ENCODE data around the gene RPP14. TPM values are rescaled to one million over a fixed set of nuclear protein-coding genes. Genes with fewer than 3 reads are reported as not detected.
"Not testable (repeated sequence)": the region's sequence is repeated elsewhere in the genome, so short reads cannot be mapped to it uniquely, and the experiment has no call there.

RPP14 gene
- 12.5 TPM for total RNA-seq

DNA sequence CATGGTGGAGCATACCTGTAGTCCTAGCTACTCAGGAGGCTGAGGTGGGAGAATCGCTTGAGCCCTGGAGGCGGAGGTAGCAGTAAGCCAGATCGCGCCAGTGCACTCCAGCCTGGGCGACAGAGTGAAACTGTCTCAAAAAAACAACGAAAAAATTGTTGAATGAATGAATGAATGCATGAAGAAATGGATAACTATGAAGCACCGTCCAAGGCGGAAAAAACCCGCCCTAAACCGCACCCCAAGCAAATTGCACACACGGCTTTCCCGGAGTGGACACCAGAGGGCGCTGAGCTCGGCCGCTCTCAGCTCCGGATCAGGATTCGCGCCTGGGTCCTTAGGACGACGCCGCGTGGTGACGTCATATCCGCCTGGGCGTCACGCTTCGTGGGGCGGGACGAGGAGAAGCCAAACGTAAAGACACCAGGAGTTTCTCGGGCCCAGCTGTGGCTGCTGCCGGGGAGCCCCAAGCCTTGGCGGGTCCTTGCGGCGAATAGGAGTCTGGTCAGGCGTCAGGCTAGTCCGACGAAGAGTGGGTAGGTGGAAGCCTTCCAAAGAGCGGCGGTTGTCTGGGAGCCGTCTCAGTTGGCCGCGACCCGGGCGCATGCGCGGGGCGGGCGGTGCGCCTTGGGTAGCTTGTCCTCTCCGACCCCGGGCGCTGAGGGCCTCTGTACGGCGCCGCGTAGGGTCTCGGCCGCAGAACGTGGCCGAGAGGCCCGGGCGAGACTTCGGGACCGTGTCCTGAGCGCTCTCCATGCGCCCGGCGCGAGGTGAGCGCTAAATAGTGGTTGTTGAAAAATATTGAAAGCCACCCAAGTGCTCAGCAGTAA lies at the start of gene RPP14, which contains the start of gene HTD2:
Gene RPP14, plus strand, starts transcription at position 364 of the 830 bp plus-strand sequence. CDS start 4,085 bp downstream, outside the sequence.
Gene HTD2, plus strand, starts transcription at position 639 of the 830 bp plus-strand sequence. CDS start 11,094 bp downstream, outside the sequence.
- DNase-seq (ENCODE audit: low spot score), result peak; percentile 100
- intact Hi-C loops (cut with DNase I), result no loop called here
- ATAC-seq, result peak; percentile 98

DNA sequence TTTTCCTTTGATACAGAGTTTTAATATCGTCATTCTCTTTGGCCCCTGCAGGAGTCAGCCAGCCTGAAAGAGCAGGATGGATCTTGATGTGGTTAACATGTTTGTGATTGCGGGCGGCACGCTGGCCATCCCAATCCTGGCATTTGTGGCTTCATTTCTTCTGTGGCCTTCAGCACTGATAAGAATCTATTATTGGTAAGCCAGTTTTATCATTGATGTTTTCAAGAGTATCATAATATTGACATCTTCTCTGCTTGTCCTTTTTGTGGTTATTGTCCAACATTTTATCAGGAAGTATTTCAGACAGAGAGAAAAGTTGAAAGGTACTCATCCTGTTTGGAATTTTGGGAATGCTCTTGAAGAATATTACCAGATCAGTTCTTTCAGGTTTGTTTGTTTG lies 49.5 kb upstream of the RPP14 start:
- intact Hi-C loops (cut with DNase I), result no loop called here
- ATAC-seq, result no peak
- no peak for DNase-seq (ENCODE audit: low spot score)

DNA sequence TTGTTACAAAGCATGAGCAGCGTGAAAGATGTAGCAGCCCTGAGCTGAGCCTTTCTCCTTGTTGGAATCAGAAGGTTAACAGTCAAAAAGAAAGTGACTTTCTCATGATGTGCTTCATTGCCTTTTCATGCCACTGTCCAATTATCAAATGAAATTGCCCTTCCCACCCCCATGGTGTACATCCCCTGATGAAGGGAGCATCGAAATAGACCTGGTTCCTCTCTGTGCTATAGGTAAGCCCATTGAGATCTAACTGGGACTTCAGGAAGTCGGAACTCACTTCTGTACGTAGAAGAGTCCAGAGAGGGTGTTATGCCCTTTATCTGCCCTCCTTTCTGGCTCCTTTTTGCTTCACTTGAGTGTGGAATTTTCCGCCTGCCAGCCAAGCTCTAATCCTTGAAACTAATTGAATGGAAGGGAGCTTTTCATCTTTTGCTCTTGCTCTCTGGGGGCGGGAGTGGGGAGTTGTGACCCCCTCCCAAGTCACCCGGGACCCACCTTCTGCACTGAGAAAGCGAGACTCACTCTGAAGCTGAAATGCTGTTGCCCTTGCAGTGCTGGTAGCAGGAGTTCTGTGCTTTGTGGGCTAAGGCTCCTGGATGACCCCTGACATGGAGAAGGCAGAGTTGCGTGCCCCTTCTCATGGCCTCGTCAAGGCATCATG lies 47.5 kb upstream of the RPP14 start:
- DNase-seq (ENCODE audit: low spot score) (no peak), ATAC-seq (no peak)
- intact Hi-C loops (cut with DNase I), result no loop called here

DNA sequence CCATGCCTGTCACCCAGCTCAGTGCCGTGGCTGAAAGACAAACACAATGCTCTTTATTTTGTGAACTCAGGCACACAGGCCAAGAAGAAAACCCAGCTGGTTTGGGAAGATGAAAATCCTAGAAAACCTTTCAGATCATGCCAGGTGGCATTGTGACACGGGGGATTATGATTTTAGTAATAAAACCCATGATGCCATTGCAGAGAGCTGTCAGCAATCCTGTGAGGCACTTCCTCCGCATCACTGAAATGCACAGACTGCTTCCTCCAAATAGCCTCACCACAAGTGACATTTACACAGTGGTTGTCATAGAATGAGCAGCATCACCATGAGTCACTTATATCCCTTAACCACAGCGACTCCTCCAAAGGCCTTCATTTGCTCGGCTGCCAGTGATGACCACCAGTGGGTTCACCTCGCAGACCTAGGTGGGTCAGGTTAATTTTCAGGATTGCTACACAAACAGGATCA lies 45.7 kb upstream of the RPP14 start:
- no peak for ATAC-seq
- DNase-seq (ENCODE audit: low spot score), result no peak
- intact Hi-C loops (cut with DNase I), result no loop called here

DNA sequence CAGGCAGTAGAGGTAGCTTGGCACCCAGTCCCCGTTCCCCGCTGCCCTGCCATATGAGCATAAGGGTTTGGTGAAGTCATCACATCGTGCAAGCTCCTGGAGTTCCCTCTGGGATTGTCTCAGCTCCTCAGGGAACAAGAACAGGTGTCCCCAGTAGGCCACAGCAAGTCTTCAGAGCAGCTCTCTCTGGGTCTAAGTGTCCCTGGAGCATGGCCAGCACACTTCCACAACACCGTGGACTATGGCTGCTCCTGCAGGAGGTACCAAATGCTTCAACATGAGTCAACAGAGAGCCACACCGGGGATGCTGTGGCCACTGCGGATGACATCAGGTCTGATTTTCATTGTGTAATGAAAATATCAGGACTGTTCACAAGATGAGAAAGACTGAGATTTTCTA lies 45.3 kb upstream of the RPP14 start:
- DNase-seq (ENCODE audit: low spot score), result no peak
- ATAC-seq, result no peak
- intact Hi-C loops (cut with DNase I), result no loop called here

DNA sequence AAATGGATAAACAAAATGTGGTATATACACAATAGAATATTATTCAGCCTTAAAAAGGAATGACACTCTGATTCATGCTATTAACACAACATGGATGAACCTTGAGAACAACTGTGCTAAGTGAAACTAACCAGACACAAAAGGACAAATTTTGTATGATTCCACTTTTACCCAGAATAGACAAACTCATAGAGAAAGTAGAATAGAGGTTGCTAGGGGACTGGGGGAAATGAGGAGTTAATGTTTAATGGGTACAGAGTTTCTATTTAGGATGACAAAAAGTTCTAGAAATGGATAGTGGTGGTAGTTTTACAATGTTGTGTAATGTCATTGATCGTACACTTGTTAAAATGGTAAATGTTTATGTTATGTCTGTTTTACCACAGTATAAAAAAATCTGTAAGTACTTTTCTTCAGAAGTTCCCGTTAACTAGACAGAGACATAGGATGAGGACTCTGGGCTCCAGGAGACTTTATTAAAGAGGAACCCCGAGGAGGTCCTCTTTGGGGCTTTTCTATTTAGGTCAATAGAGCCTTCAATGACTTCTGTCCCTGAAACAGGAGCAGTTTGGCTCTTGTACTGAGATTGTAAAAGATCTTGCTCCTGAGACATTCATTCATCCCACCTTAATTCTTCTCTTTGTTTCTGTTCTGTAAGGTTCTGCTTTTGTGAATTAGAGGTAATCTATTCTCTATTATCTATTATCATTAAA lies 43.9 kb upstream of the RPP14 start:
- ATAC-seq (no peak), DNase-seq (ENCODE audit: low spot score) (no peak)
- intact Hi-C loops (cut with DNase I), result no loop called here

DNA sequence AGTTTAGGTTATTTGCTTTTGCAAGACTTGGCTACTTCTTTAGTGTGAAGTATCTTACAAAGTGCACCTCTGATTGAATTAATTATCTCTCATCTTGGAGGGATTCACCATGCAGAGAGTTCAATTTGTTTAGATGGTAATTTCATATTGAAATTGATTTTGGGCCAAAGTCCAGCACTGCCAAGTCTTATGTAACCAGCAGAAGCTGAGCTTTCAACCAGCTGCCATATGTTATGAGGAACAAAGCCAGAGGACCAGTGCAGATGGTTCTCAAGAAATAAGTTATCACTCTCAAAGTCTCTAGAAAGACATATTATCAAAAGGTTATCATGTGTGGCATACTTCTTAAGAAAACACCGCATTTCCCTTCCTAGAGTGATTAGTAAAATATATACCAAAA lies 39.5 kb upstream of the RPP14 start:
- DNase-seq (ENCODE audit: low spot score), result no peak

DNA sequence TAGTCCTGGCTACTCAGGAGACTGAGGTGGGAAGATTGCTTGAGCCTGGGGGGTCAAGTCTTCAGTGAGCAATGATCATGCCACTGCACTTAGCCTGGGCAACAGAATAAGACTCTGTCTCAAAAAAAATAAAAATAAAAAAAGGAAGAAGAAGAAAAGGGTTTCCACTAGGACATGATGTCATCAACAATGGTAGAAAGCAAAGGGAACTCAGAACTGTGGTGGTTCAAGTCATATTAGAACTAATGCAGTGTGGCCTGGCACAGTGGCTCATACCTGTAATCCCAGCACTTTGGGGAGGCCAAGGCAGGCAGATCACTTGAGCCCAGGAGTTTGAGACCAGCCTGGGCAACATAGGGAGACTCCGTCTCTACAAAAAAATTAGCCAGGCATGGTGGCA lies 38.5 kb upstream of the RPP14 start:
- ATAC-seq; DNase-seq (ENCODE audit: low spot score); intact Hi-C loops (cut with DNase I): not testable (repeated sequence)

More for the DNA sequence above, 39.5 kb upstream of the RPP14 start:
- ATAC-seq, result no peak
- intact Hi-C loops (cut with DNase I), result no loop called here

DNA sequence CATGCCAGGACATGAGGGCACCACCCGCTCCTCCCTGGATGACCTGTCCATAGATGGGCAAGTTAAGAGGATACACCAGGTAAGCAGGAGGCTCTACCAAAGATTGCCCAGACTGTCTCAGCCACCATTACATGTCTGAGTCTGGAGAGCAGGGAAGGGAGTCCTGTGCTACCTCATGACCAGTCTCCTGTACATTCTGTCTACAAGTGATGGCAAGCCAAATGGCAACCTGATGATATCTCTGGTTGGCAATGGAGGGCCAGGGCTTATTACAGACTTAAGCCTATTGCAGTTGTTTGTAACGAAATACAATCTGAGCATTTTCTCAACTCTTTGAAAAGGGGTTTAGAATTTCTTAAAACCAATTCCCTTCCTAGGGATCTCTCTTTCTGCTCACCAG lies 36.7 kb upstream of the RPP14 start:
- DNase-seq (ENCODE audit: low spot score), result no peak
- intact Hi-C loops (cut with DNase I), result no loop called here
- ATAC-seq, result no peak

DNA sequence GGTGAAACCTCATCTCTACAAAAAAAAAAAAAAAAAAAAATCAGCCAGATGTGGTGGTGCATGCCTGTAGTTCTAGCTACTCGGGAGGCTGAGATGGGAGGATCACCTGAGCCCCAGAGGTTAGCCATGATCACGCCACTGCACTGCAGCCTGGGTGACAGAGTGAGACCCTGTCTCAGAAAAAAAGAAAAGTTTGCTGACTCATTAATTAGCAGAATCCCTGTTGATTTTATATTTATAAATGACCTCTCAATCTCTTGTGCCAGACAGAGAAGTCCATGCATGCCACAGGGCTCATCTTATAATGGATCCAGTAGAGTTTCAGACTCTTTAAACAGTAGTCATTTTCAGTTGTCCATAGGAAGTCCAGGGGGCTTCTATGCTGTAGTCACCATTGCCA lies 35.6 kb upstream of the RPP14 start:
- ATAC-seq (no peak), DNase-seq (ENCODE audit: low spot score) (no peak)
- intact Hi-C loops (cut with DNase I), result no loop called here

DNA sequence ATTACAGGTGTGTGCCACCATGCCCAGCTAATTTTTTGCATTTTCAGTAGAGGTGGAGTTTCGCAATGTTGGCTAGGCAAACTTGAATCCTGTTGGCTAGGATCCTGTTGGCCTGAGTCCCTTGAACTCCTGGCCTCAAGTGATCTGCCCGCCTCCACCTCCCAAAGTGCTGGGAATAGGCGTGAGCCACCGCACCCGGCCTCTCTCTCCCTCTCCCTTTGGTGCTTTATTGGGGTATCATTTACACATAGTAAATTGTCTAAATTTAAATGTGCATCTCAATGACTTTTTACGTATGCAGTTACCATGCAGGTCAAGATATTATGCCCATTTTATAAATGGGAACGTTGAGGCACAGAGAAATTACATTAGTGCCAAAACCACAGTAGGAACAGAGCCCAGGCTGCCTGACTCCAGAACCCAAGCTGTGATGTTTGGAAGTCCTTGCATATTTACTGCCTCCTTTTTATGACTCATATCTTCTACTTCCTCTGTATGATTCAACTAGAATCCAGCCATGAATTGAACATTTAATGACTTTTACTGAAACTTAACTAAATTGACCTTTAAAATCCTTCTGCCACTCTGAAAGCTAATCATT lies 34.0 kb upstream of the RPP14 start:
- no peak for ATAC-seq

DNA sequence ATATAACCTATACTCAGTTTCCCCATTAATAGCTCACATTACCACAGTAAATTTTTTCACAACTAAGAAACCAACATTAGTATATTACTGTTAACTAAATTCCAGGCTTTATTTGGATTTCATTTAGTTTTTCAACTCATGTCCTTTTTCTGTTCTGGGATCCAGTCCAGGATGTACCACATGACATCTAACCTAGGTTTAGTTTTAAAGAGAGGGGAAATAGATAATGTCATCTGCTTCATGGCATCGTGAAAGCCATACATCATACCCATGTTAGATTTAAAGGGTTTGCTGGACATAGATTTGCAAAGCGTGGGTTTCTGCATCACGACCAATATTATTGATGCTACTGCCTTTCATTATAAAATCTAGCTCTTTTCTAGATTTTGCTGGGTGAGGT lies 33.2 kb upstream of the RPP14 start:
- DNase-seq (ENCODE audit: low spot score), result no peak
- no peak for ATAC-seq
- intact Hi-C loops (cut with DNase I), result no loop called here

More for the DNA sequence above, 34.0 kb upstream of the RPP14 start:
- intact Hi-C loops (cut with DNase I), result no loop called here
- no peak for DNase-seq (ENCODE audit: low spot score)

DNA sequence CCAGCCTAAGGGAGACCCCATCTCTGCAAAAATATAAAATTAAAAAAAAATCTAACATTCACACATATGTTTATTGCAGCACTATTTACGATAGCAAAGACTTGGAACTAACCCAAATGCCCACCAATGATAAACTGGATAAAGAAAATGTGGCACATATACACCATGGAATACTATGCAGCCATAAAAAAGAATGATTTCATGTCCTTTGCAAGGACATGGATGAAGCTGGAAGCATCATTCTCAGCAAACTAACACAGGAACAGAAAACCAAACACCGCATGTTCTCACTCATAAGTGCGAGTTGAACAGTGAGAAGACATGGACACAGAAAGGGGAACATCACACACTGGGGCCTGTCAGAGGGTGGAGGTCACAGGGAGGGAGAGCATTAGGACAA lies 32.7 kb upstream of the RPP14 start:
- intact Hi-C loops (cut with DNase I); ATAC-seq; DNase-seq (ENCODE audit: low spot score): not testable (repeated sequence)

DNA sequence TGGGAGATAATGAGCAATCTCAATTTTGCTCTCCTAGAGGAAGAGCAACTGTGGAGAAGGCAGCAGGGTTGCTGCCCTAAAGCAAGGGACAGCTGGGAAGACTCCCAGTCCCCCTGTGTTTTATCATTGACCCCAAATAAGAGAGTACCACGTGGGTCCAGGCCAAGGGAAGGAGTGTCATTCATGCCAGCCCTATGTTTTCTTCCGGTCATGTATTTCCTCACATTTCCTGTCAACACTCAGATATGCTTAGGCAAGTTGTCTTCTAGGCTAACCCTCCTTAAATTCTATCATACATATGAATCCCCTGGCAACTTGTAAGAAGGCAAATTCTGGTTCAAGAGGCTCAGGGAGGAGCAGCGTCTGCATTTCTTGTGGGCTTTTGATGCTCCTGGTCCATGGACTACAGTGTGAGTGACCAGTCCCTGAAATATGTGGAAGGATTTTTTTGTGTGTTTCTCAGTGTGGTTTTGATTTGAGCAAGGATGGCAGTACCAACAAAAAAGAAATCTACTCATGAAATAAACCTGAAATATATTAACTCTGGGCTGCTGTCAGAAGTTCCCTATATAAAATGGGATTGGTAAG lies 31.9 kb upstream of the RPP14 start:
- intact Hi-C loops (cut with DNase I), result no loop called here
- peak; percentile 15 for ATAC-seq
- DNase-seq (ENCODE audit: low spot score), result no peak

DNA sequence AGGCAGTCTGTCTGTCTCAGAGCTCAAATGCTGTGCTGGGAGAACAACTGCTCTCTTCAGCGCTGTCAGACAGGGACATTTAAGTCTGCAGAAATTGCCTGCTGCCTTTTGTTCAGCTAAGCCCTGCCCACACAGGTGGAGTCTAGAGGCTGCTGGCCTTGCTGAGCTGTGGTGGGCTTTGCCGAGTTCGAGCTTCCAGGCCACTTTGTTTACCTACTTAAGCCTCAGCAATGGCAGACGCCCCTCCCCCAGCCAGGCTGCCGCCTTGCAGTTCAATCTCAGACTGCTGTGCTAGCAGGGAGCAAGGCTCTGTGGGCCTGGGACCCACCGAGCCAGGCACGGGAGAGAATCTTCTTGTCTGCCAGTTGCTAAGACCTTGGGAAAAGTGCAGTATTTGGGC lies 25.0 kb upstream of the RPP14 start:
- no peak for ATAC-seq
- intact Hi-C loops (cut with DNase I), result no loop called here
- DNase-seq (ENCODE audit: low spot score), result no peak

DNA sequence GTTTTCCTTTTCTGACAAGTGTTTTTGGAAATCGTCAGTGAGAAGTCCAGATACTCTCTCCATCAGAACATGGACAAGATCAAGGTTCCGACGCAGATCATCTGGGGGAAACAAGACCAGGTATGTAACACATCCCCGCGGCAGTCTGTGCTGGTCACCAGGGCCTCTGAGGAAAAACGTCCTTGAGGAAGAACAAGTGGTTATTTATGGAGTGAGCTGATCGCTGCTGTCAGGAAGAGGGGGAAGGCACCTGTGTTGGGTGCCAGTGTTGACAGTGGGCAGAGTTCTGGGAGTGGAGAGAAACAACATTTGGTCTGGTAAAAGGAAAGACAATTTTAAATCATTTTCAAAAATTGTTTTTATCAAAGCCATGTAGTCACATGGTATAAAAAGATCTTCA lies 20.7 kb upstream of the RPP14 start:
- DNase-seq (ENCODE audit: low spot score) (no peak), ATAC-seq (no peak)
- intact Hi-C loops (cut with DNase I), result no loop called here

DNA sequence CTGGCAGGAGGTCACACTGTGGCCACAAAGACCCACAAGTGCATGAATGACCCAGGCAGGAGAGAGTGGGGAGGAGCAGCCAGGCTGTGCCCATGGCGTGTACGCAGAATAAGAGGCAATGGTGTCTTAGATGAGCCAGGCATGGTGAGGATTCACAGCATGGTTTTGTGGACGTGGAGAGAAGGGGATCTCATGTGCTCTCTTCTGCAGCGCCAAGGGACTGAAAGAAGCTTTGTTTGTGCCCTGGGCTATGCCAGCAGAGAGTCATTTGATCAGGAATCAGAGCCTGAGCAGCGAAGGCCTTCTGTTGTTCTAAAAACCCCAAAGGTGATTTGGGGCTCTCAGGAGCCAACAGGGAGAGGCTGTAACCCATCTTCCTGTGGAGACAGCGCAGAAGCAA lies 18.7 kb upstream of the RPP14 start:
- intact Hi-C loops (cut with DNase I), result no loop called here
- no peak for DNase-seq (ENCODE audit: low spot score)
- no peak for ATAC-seq

DNA sequence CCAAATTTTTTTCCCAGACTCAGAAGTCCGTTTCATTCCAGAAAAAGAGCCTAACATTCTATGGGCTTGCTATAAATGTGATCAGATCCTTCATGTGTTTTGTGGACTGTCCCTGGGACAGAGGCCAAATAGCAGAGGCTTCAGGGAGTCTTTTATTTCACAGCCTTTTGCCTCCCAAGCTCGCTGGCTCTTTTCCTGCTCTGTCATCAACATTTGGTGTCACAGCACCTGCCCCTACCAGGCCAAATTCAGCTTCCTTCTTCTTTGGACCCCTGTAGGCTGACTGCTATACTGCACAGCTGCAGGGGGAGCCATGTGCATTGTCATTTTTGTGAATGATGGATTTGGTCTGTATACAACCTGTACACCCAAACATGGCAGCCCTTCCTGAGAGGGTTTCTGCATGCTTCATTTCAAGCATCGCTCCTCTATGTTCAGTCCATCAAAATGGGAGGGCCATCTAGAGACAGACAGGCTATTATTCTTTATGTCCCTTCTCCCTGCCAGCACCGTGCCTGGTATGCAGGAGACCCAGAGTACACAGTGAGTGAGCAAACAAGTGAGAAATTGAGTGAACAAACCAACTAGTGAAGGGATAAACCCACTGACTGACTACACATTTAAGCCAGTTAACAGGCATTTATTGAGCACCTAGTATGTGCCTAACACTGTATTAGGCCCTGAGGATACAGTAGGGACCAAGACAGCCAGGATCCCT lies 17.9 kb upstream of the RPP14 start:
- ATAC-seq (no peak), DNase-seq (ENCODE audit: low spot score) (no peak)
- intact Hi-C loops (cut with DNase I), result no loop called here
